Measurements from ENCODE around the gene SCARF2.

DNA sequence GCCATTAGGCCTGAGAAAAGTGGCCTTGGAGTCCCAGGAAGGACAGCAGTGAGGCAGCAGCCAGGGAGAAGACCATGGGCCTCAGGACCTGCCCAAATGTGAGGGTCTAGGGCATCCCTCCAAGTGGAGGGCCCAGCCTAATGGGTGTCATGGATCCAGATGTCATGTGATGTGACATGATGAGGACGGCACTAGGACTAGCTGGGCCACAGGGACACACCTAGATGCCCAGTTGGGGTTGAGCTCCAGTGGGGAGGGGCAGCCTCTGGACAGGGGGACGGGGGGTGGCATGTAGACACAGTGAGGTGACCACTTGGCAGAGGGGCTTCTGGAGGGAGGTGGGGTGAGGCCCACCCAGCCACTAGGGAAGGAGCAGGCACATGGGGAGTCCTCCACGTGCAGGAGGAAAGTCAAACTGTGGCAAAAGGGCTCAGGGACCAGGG, 5.4 kb downstream of the SCARF2 start:
- TF ChIP-seq, protein P1, sequence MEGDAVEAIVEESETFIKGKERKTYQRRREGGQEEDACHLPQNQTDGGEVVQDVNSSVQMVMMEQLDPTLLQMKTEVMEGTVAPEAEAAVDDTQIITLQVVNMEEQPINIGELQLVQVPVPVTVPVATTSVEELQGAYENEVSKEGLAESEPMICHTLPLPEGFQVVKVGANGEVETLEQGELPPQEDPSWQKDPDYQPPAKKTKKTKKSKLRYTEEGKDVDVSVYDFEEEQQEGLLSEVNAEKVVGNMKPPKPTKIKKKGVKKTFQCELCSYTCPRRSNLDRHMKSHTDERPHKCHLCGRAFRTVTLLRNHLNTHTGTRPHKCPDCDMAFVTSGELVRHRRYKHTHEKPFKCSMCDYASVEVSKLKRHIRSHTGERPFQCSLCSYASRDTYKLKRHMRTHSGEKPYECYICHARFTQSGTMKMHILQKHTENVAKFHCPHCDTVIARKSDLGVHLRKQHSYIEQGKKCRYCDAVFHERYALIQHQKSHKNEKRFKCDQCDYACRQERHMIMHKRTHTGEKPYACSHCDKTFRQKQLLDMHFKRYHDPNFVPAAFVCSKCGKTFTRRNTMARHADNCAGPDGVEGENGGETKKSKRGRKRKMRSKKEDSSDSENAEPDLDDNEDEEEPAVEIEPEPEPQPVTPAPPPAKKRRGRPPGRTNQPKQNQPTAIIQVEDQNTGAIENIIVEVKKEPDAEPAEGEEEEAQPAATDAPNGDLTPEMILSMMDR (conservative IDR thresholded peaks at IDR 0.05 in 1 of 2, IDR thresholded peaks at IDR 0.05 in 1 of 2; ENCODE audit: low read depth in 1 of 2, low read length in 2 of 2): no peak
- no peak for TF ChIP-seq EZH2 (IDR thresholded peaks at IDR 0.05; ENCODE audit: low read length, missing control alignments)
